ENCODE data around the gene ASCL2. TPM values are rescaled to one million over a fixed set of nuclear protein-coding genes. Genes with fewer than 3 reads are reported as not detected.
A peak's percentile ranks its signal among the peaks of the same experiment; 100 is the strongest.

ASCL2 gene
- total RNA-seq, 1 experiment from 2014 or later: 32.5 TPM

- ChIA-PET POLR2A (no interaction called here), CTCF (interaction anchor here (1.8 kb wide), 1 partner anchor 22 kb away, joined by 7 read pairs; no protein-coding TSS in a partner anchor)
- H3K4me3 ChIP-seq (ENCODE audit: low read depth, low read length): no peak overlapping the region
- no peaks in the 10 kb centered on the region for H3K36me3 ChIP-seq (ENCODE audit: control insufficient read depth, insufficient read depth, low read length)
- no peaks in the 10 kb centered on the region for H3K27me3 ChIP-seq (replicated peaks; ENCODE audit: control insufficient read depth, insufficient read depth, low read length)
- no TSS peak for BruUV-seq (replicated peaks)
- Mint-ChIP-seq H3K36me3 (ENCODE audit: insufficient read depth, unreplicated experiment) (no peaks in the 10 kb centered on the region), H3K27me3 (ENCODE audit: insufficient read depth, unreplicated experiment) (peaks cover 3% of the 10 kb centered on the region), H3K27ac (ENCODE audit: unreplicated experiment) (no peak overlapping the region), H3K4me3 (ENCODE audit: unreplicated experiment) (no peak overlapping the region), H3K9me3 (ENCODE audit: unreplicated experiment) (peaks cover 20% of the 10 kb centered on the region), H3K4me1 (ENCODE audit: low read depth, unreplicated experiment) (no peaks in the 10 kb centered on the region)
- TF ChIP-seq CTCF (IDR thresholded peaks at IDR 0.05; ENCODE audit: insufficient read depth in 1 of 2, low read depth in 1 of 2, low read length in 1 of 2, severe bottlenecking in 1 of 2, unreplicated experiment in 1 of 2): no peak
- DNase-seq: peak in 1 of 2 experiments; percentile 29
- H3K4me1 ChIP-seq: no peaks in the 10 kb centered on the region
- intact Hi-C loops (cut with micrococcal nuclease; ENCODE audit: unreplicated experiment): no loop called here
- H3K9me3 ChIP-seq: peaks cover 13% of the 10 kb centered on the region
These were observed 7.6 kb upstream of the ASCL2 start for GRCh38 chr11:2277933-2278523.

- Mint-ChIP-seq H3K36me3 (ENCODE audit: insufficient read depth, unreplicated experiment) (no peaks in the 10 kb centered on the region), H3K4me3 (ENCODE audit: unreplicated experiment) (no peak overlapping the region), H3K4me1 (ENCODE audit: low read depth, unreplicated experiment) (no peaks in the 10 kb centered on the region), H3K27ac (ENCODE audit: unreplicated experiment) (no peak overlapping the region), H3K27me3 (ENCODE audit: insufficient read depth, unreplicated experiment) (peaks cover 3% of the 10 kb centered on the region), H3K9me3 (ENCODE audit: unreplicated experiment) (peaks cover 12% of the 10 kb centered on the region)
- Histone ChIP-seq H3K27me3 (replicated peaks; ENCODE audit: control insufficient read depth, insufficient read depth, low read length) (no peaks in the 10 kb centered on the region), H3K36me3 (ENCODE audit: control insufficient read depth, insufficient read depth, low read length) (no peaks in the 10 kb centered on the region), H3K4me1 (peaks cover 5% of the 10 kb centered on the region; the same call in 1 of the 2 replicates), H3K4me3 (ENCODE audit: low read depth, low read length) (no peak overlapping the region), H3K9me3 (peaks cover 3% of the 10 kb centered on the region; the same call in 1 of the 2 replicates)
- POLR2A ChIA-PET: no interaction called here
- CTCF ChIA-PET: interaction anchor here (1.8 kb wide), 1 partner anchor 23 kb away, joined by 7 read pairs; no protein-coding TSS in a partner anchor
- no TSS peak for BruUV-seq (replicated peaks)
- intact Hi-C loops (cut with micrococcal nuclease; ENCODE audit: unreplicated experiment): no loop called here
- no peak for DNase-seq
- TF ChIP-seq CTCF (IDR thresholded peaks at IDR 0.05; ENCODE audit: insufficient read depth in 1 of 2, low read depth in 1 of 2, low read length in 1 of 2, severe bottlenecking in 1 of 2, unreplicated experiment in 1 of 2): no peak
These were observed 6.6 kb upstream of the ASCL2 start for GRCh38 chr11:2277008-2277346.

- peaks cover 3% of the 10 kb centered on the region for H3K27me3 Mint-ChIP-seq (ENCODE audit: insufficient read depth, unreplicated experiment)
- Histone ChIP-seq H3K27me3 (replicated peaks; ENCODE audit: control insufficient read depth, insufficient read depth, low read length) (no peaks in the 10 kb centered on the region), H3K4me1 (peaks cover 10% of the 10 kb centered on the region; the same call in 1 of the 2 replicates), H3K4me3 (ENCODE audit: low read depth, low read length) (no peak overlapping the region), H3K9me3 (no peaks in the 10 kb centered on the region), H3K36me3 (ENCODE audit: control insufficient read depth, insufficient read depth, low read length) (no peaks in the 10 kb centered on the region)
- no peak overlapping the region for H3K27ac Mint-ChIP-seq (ENCODE audit: unreplicated experiment)
- DNase-seq: no peak
- POLR2A ChIA-PET: no interaction called here
- CTCF ChIA-PET: interaction anchor here (1.8 kb wide), 1 partner anchor 23 kb away, joined by 7 read pairs; no protein-coding TSS in a partner anchor
- TF ChIP-seq CTCF (IDR thresholded peaks at IDR 0.05; ENCODE audit: insufficient read depth in 1 of 2, low read depth in 1 of 2, low read length in 1 of 2, severe bottlenecking in 1 of 2, unreplicated experiment in 1 of 2): no peak
- no peak overlapping the region for H3K4me3 Mint-ChIP-seq (ENCODE audit: unreplicated experiment)
- no TSS peak for BruUV-seq (replicated peaks)
- intact Hi-C loops (cut with micrococcal nuclease; ENCODE audit: unreplicated experiment): no loop called here
- H3K4me1 Mint-ChIP-seq (ENCODE audit: low read depth, unreplicated experiment): no peaks in the 10 kb centered on the region
- no peaks in the 10 kb centered on the region for H3K36me3 Mint-ChIP-seq (ENCODE audit: insufficient read depth, unreplicated experiment)
- peaks cover 10% of the 10 kb centered on the region for H3K9me3 Mint-ChIP-seq (ENCODE audit: unreplicated experiment)
These were observed 6.1 kb upstream of the ASCL2 start for GRCh38 chr11:2276280-2277007.

All from Caco-2 (cell line).